HUES64 (cell line): ENCODE data around the gene RNASE11.

Source experiments
- H3K27ac ChIP-seq: 2 replicates; pipeline ENCODE4 v1.7.0; 2013; ENCODE audit warnings: low read depth, low read length, inconsistent platforms
- H3K27me3 ChIP-seq: 2 replicates; pipeline ENCODE4 v1.6.1; 2013; ENCODE audit warnings: mild to moderate bottlenecking, low read length; ENCODE audit not compliant: insufficient read depth
- H3K36me3 ChIP-seq: 2 replicates; pipeline ENCODE4 v1.6.1; 2013; ENCODE audit warnings: mild to moderate bottlenecking, low read length; ENCODE audit not compliant: insufficient read depth
- H3K4me1 ChIP-seq: 2 replicates; pipeline ENCODE4 v1.6.1; 2013; ENCODE audit warnings: mild to moderate bottlenecking, low read length, moderate library complexity; ENCODE audit not compliant: insufficient read depth
- H3K4me3 ChIP-seq: 2 replicates; pipeline ENCODE4 v1.5.1; 2013; ENCODE audit warnings: mild to moderate bottlenecking, low read length, moderate library complexity
- H3K9ac ChIP-seq: 2 replicates; pipeline ENCODE4 v1.6.1; 2013; ENCODE audit warnings: mild to moderate bottlenecking, low read depth, low read length
- H3K9me3 ChIP-seq: 2 replicates; pipeline ENCODE4 v1.6.1; 2013; ENCODE audit warnings: low read depth, low read length; ENCODE audit not compliant: insufficient read depth
- WGBS: fragments of 150-250, 120-280 bp; methylation state at CpG from one replicate; pipeline ENCODE4 v1.1.7; 2013; ENCODE audit warnings: missing lambda C conversion rate; 5-methylcytosine and 5-hydroxymethylcytosine counted together

RNASE11 gene

GRCh38 chr14:20555845-20556244 lies 32.0 kb downstream of the RNASE11 start:
- no peak overlapping the region for H3K9ac ChIP-seq
- peaks cover 33% of the 10 kb centered on the region for H3K4me1 ChIP-seq
- 87% methylated on average over 3 of the region's 3 CpGs for WGBS
- no peak overlapping the region for H3K27ac ChIP-seq
- no peak overlapping the region for H3K4me3 ChIP-seq
- no peaks in the 10 kb centered on the region for H3K36me3 ChIP-seq
- no peaks in the 10 kb centered on the region for H3K27me3 ChIP-seq
- no peaks in the 10 kb centered on the region for H3K9me3 ChIP-seq

GRCh38 chr14:20553024-20553423 lies 34.8 kb downstream of the RNASE11 start:
- H3K36me3 ChIP-seq, result no peaks in the 10 kb centered on the region
- no peak overlapping the region for H3K4me3 ChIP-seq
- no peaks in the 10 kb centered on the region for H3K9me3 ChIP-seq

GRCh38 chr14:20551606-20552005 lies 36.2 kb downstream of the RNASE11 start:
- Histone ChIP-seq H3K9me3 (no peaks in the 10 kb centered on the region), H3K4me1 (no peaks in the 10 kb centered on the region), H3K4me3 (no peak overlapping the region), H3K36me3 (no peaks in the 10 kb centered on the region), H3K27ac (no peak overlapping the region), H3K9ac (no peak overlapping the region), H3K27me3 (no peaks in the 10 kb centered on the region)
- 87% methylated on average over 3 of the region's 3 CpGs for WGBS

More at GRCh38 chr14:20553024-20553423, 34.8 kb downstream of the RNASE11 start:
- Histone ChIP-seq H3K27ac (no peak overlapping the region), H3K27me3 (no peaks in the 10 kb centered on the region), H3K4me1 (peaks cover 9% of the 10 kb centered on the region; the same call in 1 of the 2 replicates), H3K9ac (no peak overlapping the region)

DNA sequence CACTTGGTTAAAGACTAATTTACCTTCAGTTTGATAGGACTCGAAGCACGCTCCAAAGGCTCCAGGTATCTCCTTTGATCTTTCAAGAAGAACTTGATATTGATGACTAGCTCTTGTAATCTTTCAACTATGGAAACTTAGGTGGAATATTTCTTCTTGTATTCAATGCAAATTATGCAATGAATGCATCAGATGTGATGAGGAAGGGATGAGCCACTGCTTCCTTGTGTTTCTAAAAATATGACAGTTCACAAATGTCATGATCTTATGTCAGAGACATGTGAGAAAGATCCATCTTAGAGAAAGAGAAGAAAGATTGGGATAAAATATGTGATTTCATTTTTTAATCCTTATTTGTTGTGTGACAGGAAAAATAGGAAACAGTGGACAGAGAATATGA lies 36.9 kb downstream of the RNASE11 start:
- H3K27me3 ChIP-seq, result no peaks in the 10 kb centered on the region
- H3K36me3 ChIP-seq, result no peaks in the 10 kb centered on the region
- no peaks in the 10 kb centered on the region for H3K9me3 ChIP-seq
- H3K9ac ChIP-seq, result no peak overlapping the region
- H3K27ac ChIP-seq, result no peak overlapping the region
- H3K4me3 ChIP-seq, result no peak overlapping the region
- H3K4me1 ChIP-seq, result no peaks in the 10 kb centered on the region
- WGBS, result 100% methylated on average over 2 of the region's 2 CpGs

GRCh38 chr14:20548414-20549158 lies 39.2 kb downstream of the RNASE11 start:
- H3K27me3 ChIP-seq, result no peaks in the 10 kb centered on the region
- WGBS, result 94% methylated on average over 10 of the region's 10 CpGs
- no peaks in the 10 kb centered on the region for H3K4me1 ChIP-seq
- no peak overlapping the region for H3K4me3 ChIP-seq
- no peak overlapping the region for H3K9ac ChIP-seq
- no peaks in the 10 kb centered on the region for H3K36me3 ChIP-seq
- H3K9me3 ChIP-seq, result no peaks in the 10 kb centered on the region
- no peak overlapping the region for H3K27ac ChIP-seq

- H3K27ac ChIP-seq, result no peak overlapping the region
- H3K9ac ChIP-seq, result no peak overlapping the region
- H3K9me3 ChIP-seq, result no peaks in the 10 kb centered on the region
- no peak overlapping the region for H3K4me3 ChIP-seq
- H3K36me3 ChIP-seq, result no peaks in the 10 kb centered on the region
- no peaks in the 10 kb centered on the region for H3K4me1 ChIP-seq
- WGBS, result 89% methylated on average over 1 of the region's 3 CpGs
- H3K27me3 ChIP-seq, result no peaks in the 10 kb centered on the region
Measured at GRCh38 chr14:20546877-20547276, 40.9 kb downstream of the RNASE11 start.

GRCh38 chr14:20539906-20540305 lies 47.9 kb downstream of the RNASE11 start:
- Histone ChIP-seq H3K27ac (no peak overlapping the region), H3K36me3 (no peaks in the 10 kb centered on the region), H3K4me1 (no peaks in the 10 kb centered on the region), H3K27me3 (no peaks in the 10 kb centered on the region), H3K9me3 (no peaks in the 10 kb centered on the region), H3K4me3 (no peak overlapping the region), H3K9ac (no peak overlapping the region)
- 90% methylated on average over 4 of the region's 4 CpGs for WGBS
